OCI-LY3 (cell line): ENCODE results near the gene CDK19.

Experiments used
- EZH2phosphoT487 ChIP-seq: fragments of 200-600 bp; shearing (Covaris generic); IDR thresholded peaks from 2 replicates; pipeline ENCODE4 v1.6.1; 2018; ENCODE audit warnings: antibody characterized with exemption, mixed run types, low read depth
- TF ChIP-seq, protein P1 (sequence below): fragments of 200-600, 300-600 bp; sonication (generic); IDR thresholded peaks from 2 replicates; pipeline ENCODE4 v1.5.1; 2014; ENCODE audit warnings: antibody characterized with exemption, low read length, low read depth

DNA sequence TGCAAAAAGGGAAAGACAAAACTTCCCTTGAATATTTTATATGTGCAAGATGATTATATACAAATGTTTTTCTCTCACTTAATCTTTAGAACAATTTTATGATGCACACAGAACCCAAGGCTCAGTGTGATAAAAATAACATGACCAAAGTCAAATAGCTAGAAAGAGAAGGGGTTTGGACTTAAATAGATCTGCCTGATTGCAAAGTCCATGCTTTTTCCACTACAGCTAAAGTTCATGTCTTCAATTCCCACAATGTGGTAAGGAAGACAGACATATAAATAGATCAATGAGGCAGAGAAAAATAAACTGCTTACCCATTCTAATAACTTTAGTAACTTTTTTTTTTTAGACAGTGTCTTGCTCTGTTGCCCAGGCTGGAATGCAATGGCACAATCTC lies 143.8 kb downstream of the CDK19 start:
- TF ChIP-seq, protein P1, sequence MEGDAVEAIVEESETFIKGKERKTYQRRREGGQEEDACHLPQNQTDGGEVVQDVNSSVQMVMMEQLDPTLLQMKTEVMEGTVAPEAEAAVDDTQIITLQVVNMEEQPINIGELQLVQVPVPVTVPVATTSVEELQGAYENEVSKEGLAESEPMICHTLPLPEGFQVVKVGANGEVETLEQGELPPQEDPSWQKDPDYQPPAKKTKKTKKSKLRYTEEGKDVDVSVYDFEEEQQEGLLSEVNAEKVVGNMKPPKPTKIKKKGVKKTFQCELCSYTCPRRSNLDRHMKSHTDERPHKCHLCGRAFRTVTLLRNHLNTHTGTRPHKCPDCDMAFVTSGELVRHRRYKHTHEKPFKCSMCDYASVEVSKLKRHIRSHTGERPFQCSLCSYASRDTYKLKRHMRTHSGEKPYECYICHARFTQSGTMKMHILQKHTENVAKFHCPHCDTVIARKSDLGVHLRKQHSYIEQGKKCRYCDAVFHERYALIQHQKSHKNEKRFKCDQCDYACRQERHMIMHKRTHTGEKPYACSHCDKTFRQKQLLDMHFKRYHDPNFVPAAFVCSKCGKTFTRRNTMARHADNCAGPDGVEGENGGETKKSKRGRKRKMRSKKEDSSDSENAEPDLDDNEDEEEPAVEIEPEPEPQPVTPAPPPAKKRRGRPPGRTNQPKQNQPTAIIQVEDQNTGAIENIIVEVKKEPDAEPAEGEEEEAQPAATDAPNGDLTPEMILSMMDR: no peak
- no peak for TF ChIP-seq EZH2phosphoT487
